Mucosa of descending colon (tissue), 3 donors: ENCODE results near the gene UXS1. TPM values are rescaled to one million over a fixed set of nuclear protein-coding genes. Genes with fewer than 3 reads are reported as not detected.

ENCODE experiments used
- ATAC-seq: fragments of 200-7000 bp; cut with Tn5 transposase; one replicate; pipeline ENCODE4 v1.9.1; 2020; ENCODE audit warnings: mild to moderate bottlenecking, moderate library complexity
- DNase-seq, 3 donors: peaks; one replicate each; pipeline ENCODE4 v3.0.0-alpha.2; 2020
- H3K36me3 ChIP-seq: fragments of 200-600 bp; one replicate; pipeline ENCODE4 v1.8.0; 2021; ENCODE audit warnings: low read depth, mild to moderate bottlenecking
- H3K4me1 ChIP-seq: fragments of 200-600 bp; one replicate; pipeline ENCODE4 v1.8.0; 2021; ENCODE audit warnings: low read depth, mild to moderate bottlenecking
- H3K4me3 ChIP-seq: fragments of 200-600 bp; one replicate; pipeline ENCODE4 v1.8.0; 2021; ENCODE audit warnings: mild to moderate bottlenecking
- H3K9me3 ChIP-seq: fragments of 200-600 bp; one replicate; pipeline ENCODE4 v1.8.0; 2021; ENCODE audit warnings: mild to moderate bottlenecking
- CTCF ChIP-seq: fragments of 200-600 bp; IDR thresholded peaks from one replicate; pipeline ENCODE4 v1.8.0; 2022; ENCODE audit warnings: antibody characterized with exemption, mild to moderate bottlenecking
- intact Hi-C, 2 donors: fragments of 100-400 bp; cut with DNase I in 1 of 2; cut with micrococcal nuclease in 1 of 2; formaldehyde crosslinking; loops; one replicate each; pipeline versions ENCODE4 v1.11.0 to v1.11.1; 2022; cut with DNase I, micrococcal nuclease
- total RNA-seq, 3 donors: library from RNA; stranded (reverse); fragmentation: NEBNext Ultra II Directional in 2 of 3; extraction: Animal tissue kit (Norgen Biotek cat#: 25700) in 2 of 3; gene quantifications; one replicate each; pipeline versions ENCODE4 v1.2.1 to v1.2.4, GENCODE V29; 2021 to 2023
- donor health status: DM: no; HTN: no; CAD: no; lungs with moderate emphysema.
- donor health status: DM: no; HTN: no; CAD: no.
- donor health status: DM: no; HTN: yes; CAD: no.

Gene UXS1
- total RNA-seq, 3 donors from 2014 or later: 26.3 to 39.0 (median 30.7) TPM

DNA sequence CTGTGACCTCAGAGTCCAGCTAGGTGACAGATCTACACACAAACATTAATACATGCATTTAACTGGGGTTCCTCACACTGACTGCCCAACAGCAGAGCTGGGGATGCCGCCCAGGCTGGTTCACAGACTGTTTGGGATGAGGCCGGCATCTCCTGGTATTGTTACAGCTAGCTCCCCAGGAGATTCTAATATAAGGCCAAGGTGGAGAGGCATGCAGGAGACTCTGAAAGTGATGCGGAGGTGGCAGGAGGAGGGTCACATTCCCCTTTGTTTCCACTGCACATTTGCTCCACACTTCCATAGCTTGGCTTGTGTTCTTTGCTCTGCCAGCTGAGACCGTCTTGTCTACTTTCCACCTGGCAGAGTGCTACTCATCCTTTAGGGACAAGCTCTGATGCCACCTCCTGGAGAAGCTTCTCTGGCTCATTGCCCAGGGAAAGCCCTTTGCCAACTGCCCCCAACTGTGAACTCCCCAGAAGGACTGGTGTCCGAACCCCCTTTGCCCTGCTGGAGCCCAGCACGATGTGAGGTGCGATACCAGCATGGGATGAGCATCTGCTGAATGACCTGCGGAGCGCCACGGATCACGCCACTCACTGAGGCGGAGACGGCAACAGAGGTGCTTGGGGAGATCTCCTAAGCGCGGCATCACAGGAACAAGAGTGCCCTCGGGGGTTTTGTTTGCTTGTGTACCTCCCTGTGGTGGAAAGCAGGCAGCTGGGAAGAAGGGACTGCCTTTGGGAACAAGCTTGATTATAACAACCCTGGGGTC is 88.8 kb downstream of the UXS1 start:
- Histone ChIP-seq H3K36me3 (no peaks in the 10 kb centered on the region), H3K9me3 (no peaks in the 10 kb centered on the region), H3K4me3 (no peak overlapping the region), H3K4me1 (no peaks in the 10 kb centered on the region)
- no peak for DNase-seq
- ATAC-seq: no peak
- TF ChIP-seq CTCF: no peak
- intact Hi-C loops: no loop called here

- peak; percentile 82 for ATAC-seq
Observed at GRCh38 chr2:106104332-106105062, 89.6 kb downstream of the UXS1 start.

DNA sequence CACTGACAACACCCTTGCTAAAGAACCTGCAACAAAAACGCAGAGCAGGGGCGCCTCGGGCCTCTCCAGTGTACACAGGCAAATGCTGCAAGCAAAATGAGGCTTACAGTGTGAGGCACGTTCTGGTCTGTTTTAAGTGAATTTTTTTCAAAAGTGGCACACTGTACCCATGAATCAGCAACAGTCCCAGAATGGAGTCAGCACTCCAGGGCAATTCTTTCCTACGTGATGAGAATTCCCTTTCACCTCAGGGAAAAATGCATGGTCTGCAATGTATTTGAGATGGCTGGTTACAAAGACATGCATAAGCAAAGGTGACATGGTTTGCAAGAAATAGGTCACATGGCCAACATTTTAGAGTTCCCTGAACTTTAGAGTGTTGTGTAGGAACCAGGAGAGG is 94.4 kb downstream of the UXS1 start:
- H3K4me1 ChIP-seq: no peaks in the 10 kb centered on the region
- ATAC-seq (no peak), DNase-seq (no peak)
- H3K36me3 ChIP-seq: no peaks in the 10 kb centered on the region
- TF ChIP-seq CTCF: no peak
- no peaks in the 10 kb centered on the region for H3K9me3 ChIP-seq
- H3K4me3 ChIP-seq: no peak overlapping the region
- intact Hi-C loops: no loop called here

More at GRCh38 chr2:106104332-106105062, 89.6 kb downstream of the UXS1 start:
- no peaks in the 10 kb centered on the region for H3K9me3 ChIP-seq
- no peak overlapping the region for H3K4me3 ChIP-seq
- peak; percentile 91 for TF ChIP-seq CTCF
- no peaks in the 10 kb centered on the region for H3K36me3 ChIP-seq
- intact Hi-C loops: no loop called here
- DNase-seq: peak in 2 of 3 donors; percentile 52 to 75
- no peaks in the 10 kb centered on the region for H3K4me1 ChIP-seq

GRCh38 chr2:106098664-106099063 is 95.4 kb downstream of the UXS1 start:
- no peak for DNase-seq
- Histone ChIP-seq H3K36me3 (no peaks in the 10 kb centered on the region), H3K9me3 (no peaks in the 10 kb centered on the region), H3K4me3 (no peak overlapping the region), H3K4me1 (no peaks in the 10 kb centered on the region)
- ATAC-seq: no peak
- intact Hi-C loops: no loop called here
- no peak for TF ChIP-seq CTCF

- no peaks in the 10 kb centered on the region for H3K36me3 ChIP-seq
- intact Hi-C loops: no loop called here
- H3K9me3 ChIP-seq: no peaks in the 10 kb centered on the region
- H3K4me1 ChIP-seq: no peaks in the 10 kb centered on the region
- ATAC-seq: no peak
- no peak overlapping the region for H3K4me3 ChIP-seq
- DNase-seq: no peak
- no peak for TF ChIP-seq CTCF
Observed at GRCh38 chr2:106098081-106098480, 96.0 kb downstream of the UXS1 start.
